ACC112 (cell line): ENCODE results near the gene BDH1.

Experiments
- H2AFZ ChIP-seq: fragments of 200-600 bp; sonication (generic); one replicate; pipeline ENCODE4 v1.6.0; 2017; ENCODE audit warnings: antibody characterized with exemption, low read length; ENCODE audit not compliant: unreplicated experiment
- H3K27ac ChIP-seq: fragments of 200-600 bp; sonication (generic); 2 replicates; pipeline ENCODE4 v1.5.1; 2014; ENCODE audit warnings: low read depth, mild to moderate bottlenecking, antibody characterized with exemption, low read length, moderate library complexity
- H3K27me3 ChIP-seq: fragments of 200-600 bp; sonication (generic); 2 replicates; pipeline ENCODE4 v1.6.1; 2014; ENCODE audit warnings: mild to moderate bottlenecking, antibody characterized with exemption, low read length, moderate library complexity, mixed read lengths; ENCODE audit not compliant: insufficient read depth
- H3K36me3 ChIP-seq: fragments of 200-600 bp; sonication (generic); 2 replicates; pipeline ENCODE4 v1.6.1; 2016; ENCODE audit warnings: mild to moderate bottlenecking, antibody characterized with exemption, low read length, moderate library complexity, mixed read lengths; ENCODE audit not compliant: insufficient read depth
- H3K4me1 ChIP-seq: fragments of 200-600 bp; sonication (generic); one replicate; pipeline ENCODE4 v1.6.1; 2016; ENCODE audit warnings: low read length, mixed read lengths; ENCODE audit not compliant: insufficient read depth, unreplicated experiment, control insufficient read depth
- H3K4me3 ChIP-seq: fragments of 200-600 bp; sonication (generic); 2 replicates; pipeline ENCODE4 v1.5.1; 2014; ENCODE audit warnings: mild to moderate bottlenecking, low read depth, low read length
- H3K79me2 ChIP-seq: fragments of 200-600 bp; sonication (generic); one replicate; pipeline ENCODE4 v1.6.0; 2016; ENCODE audit warnings: low read length; ENCODE audit not compliant: control insufficient read depth, unreplicated experiment, insufficient read depth

The BDH1 gene

DNA sequence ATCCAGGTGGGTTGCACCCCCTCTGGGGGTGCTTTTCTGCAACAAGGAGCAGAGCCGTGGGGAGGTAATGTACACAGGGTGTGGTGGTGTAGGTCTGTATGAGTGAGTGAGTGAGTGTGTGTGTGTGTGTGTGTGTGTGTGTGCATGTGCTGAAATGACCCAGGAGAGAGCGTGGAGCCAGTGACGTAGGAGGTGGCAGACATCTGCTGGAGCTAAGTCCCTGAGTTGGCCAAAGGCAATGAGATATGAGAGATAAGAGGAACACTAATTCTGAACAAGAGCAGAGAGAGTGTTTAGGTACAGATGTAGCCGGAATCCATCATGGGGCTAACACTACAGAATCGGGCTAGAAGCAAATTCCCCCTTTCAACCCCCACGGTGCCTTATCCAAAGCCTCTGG lies 27.6 kb downstream of the BDH1 start:
- H3K4me1 ChIP-seq: no peaks in the 10 kb centered on the region
- H3K27ac ChIP-seq: no peak overlapping the region
- H3K36me3 ChIP-seq: no peaks in the 10 kb centered on the region
- no peak overlapping the region for H2AFZ ChIP-seq
- no peak overlapping the region for H3K4me3 ChIP-seq
- H3K79me2 ChIP-seq: no peaks in the 10 kb centered on the region
- H3K27me3 ChIP-seq: no peaks in the 10 kb centered on the region

DNA sequence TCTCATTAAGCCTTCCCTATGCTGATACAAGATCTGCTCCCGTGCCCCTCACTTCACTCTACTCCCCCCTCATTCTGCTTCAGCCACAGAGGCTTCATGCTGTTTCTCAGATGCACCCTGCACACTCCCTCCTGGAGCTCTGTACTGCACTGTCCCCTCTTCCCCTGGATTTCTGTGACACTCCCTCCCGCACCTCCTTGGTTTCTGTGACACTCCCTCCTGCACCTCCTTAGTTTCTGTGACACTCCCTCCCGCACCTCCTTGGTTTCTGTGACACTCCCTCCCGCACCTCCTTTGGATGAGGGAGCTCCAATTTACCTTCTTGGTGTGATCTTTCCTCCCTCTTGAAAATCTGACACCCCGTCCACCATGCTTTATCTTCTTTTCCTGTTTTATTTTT lies 28.2 kb downstream of the BDH1 start:
- Histone ChIP-seq H3K36me3 (no peaks in the 10 kb centered on the region), H2AFZ (no peak overlapping the region), H3K4me3 (no peak overlapping the region), H3K27me3 (no peaks in the 10 kb centered on the region), H3K27ac (no peak overlapping the region), H3K4me1 (no peaks in the 10 kb centered on the region), H3K79me2 (no peaks in the 10 kb centered on the region)

- Histone ChIP-seq H3K36me3 (no peaks in the 10 kb centered on the region), H2AFZ (no peak overlapping the region), H3K27me3 (no peaks in the 10 kb centered on the region), H3K27ac (no peak overlapping the region), H3K4me3 (no peak overlapping the region), H3K4me1 (no peaks in the 10 kb centered on the region), H3K79me2 (no peaks in the 10 kb centered on the region)
Observed at GRCh38 chr3:197525706-197526105, 30.1 kb downstream of the BDH1 start.

- Histone ChIP-seq H2AFZ (no peak overlapping the region), H3K79me2 (no peaks in the 10 kb centered on the region), H3K27me3 (no peaks in the 10 kb centered on the region), H3K36me3 (no peaks in the 10 kb centered on the region), H3K4me1 (no peaks in the 10 kb centered on the region), H3K27ac (no peak overlapping the region), H3K4me3 (no peak overlapping the region)
Observed at GRCh38 chr3:197524128-197524527, 31.6 kb downstream of the BDH1 start.

GRCh38 chr3:197523526-197523925 lies 32.2 kb downstream of the BDH1 start:
- no peaks in the 10 kb centered on the region for H3K79me2 ChIP-seq
- no peak overlapping the region for H3K27ac ChIP-seq
- H3K4me1 ChIP-seq: no peaks in the 10 kb centered on the region
- H2AFZ ChIP-seq: no peak overlapping the region
- H3K36me3 ChIP-seq: no peaks in the 10 kb centered on the region
- no peaks in the 10 kb centered on the region for H3K27me3 ChIP-seq
- H3K4me3 ChIP-seq: no peak overlapping the region

- H3K79me2 ChIP-seq: no peaks in the 10 kb centered on the region
- H3K4me3 ChIP-seq: no peak overlapping the region
- no peak overlapping the region for H2AFZ ChIP-seq
- H3K4me1 ChIP-seq: no peaks in the 10 kb centered on the region
- no peaks in the 10 kb centered on the region for H3K27me3 ChIP-seq
- no peak overlapping the region for H3K27ac ChIP-seq
- no peaks in the 10 kb centered on the region for H3K36me3 ChIP-seq
Observed at GRCh38 chr3:197522881-197523441, 32.8 kb downstream of the BDH1 start.

- Histone ChIP-seq H3K27me3 (no peaks in the 10 kb centered on the region), H3K36me3 (no peaks in the 10 kb centered on the region), H3K4me3 (no peak overlapping the region), H3K4me1 (peaks cover under 1% of the 10 kb centered on the region), H2AFZ (no peak overlapping the region), H3K27ac (no peak overlapping the region), H3K79me2 (no peaks in the 10 kb centered on the region)
Observed at GRCh38 chr3:197522183-197522715, 33.5 kb downstream of the BDH1 start.

- Histone ChIP-seq H3K4me1 (peaks cover 7% of the 10 kb centered on the region), H3K36me3 (no peaks in the 10 kb centered on the region), H2AFZ (no peak overlapping the region), H3K4me3 (no peak overlapping the region), H3K79me2 (no peaks in the 10 kb centered on the region), H3K27me3 (no peaks in the 10 kb centered on the region), H3K27ac (no peak overlapping the region)
Observed at GRCh38 chr3:197521277-197522182, 34.2 kb downstream of the BDH1 start.

- Histone ChIP-seq H3K27ac (no peak overlapping the region), H2AFZ (no peak overlapping the region), H3K36me3 (no peaks in the 10 kb centered on the region), H3K4me1 (peaks cover 13% of the 10 kb centered on the region), H3K79me2 (no peaks in the 10 kb centered on the region), H3K27me3 (no peaks in the 10 kb centered on the region), H3K4me3 (no peak overlapping the region)
Observed at GRCh38 chr3:197520311-197521276, 35.2 kb downstream of the BDH1 start.

- H3K36me3 ChIP-seq: no peaks in the 10 kb centered on the region
- no peak overlapping the region for H3K27ac ChIP-seq
- no peaks in the 10 kb centered on the region for H3K27me3 ChIP-seq
- peaks cover 13% of the 10 kb centered on the region for H3K4me1 ChIP-seq
- no peaks in the 10 kb centered on the region for H3K79me2 ChIP-seq
- H3K4me3 ChIP-seq: no peak overlapping the region
- no peak overlapping the region for H2AFZ ChIP-seq
Observed at GRCh38 chr3:197519801-197520211, 36.0 kb downstream of the BDH1 start.
